Activated naive CD8-positive, alpha-beta T cell treated with anti-CD3 and anti-CD28 coated beads, Interleukin-2, amount 50 U/mL, for 24 hours (primary cell): Measurements from ENCODE around the gene TEX44.

Experiments
- ATAC-seq: fragments of 150-1000 bp; cut with Tn5 transposase; one replicate; pipeline ENCODE4 v1.10.0; 2021
- DNase-seq: peaks from one replicate; pipeline ENCODE4 v3.0.0; 2021
- H3K27ac Mint-ChIP-seq: one replicate; pipeline ENCODE4 v1.8.0; 2021; ENCODE audit warnings: mild to moderate bottlenecking, mixed read lengths
- H3K27me3 Mint-ChIP-seq: one replicate; pipeline ENCODE4 v1.8.0; 2021; ENCODE audit warnings: mixed read lengths
- H3K36me3 Mint-ChIP-seq: one replicate; pipeline ENCODE4 v1.8.0; 2021; ENCODE audit warnings: low read depth, mixed read lengths
- H3K4me1 Mint-ChIP-seq: one replicate; pipeline ENCODE4 v1.8.0; 2021; ENCODE audit warnings: mixed read lengths
- H3K4me3 Mint-ChIP-seq: one replicate; pipeline ENCODE4 v1.8.0; 2021; ENCODE audit warnings: mild to moderate bottlenecking, moderate library complexity, mixed read lengths
- H3K9me3 Mint-ChIP-seq: one replicate; pipeline ENCODE4 v1.8.0; 2021; ENCODE audit warnings: mixed read lengths

The TEX44 gene

GRCh38 chr2:231626449-231626848 is 33.8 kb downstream of the TEX44 start:
- Mint-ChIP-seq H3K36me3 (no peaks in the 10 kb centered on the region), H3K4me1 (peaks cover 16% of the 10 kb centered on the region)

GRCh38 chr2:231627384-231628120 is 34.9 kb downstream of the TEX44 start:
- H3K36me3 Mint-ChIP-seq: no peaks in the 10 kb centered on the region
- H3K4me1 Mint-ChIP-seq: peaks cover 9% of the 10 kb centered on the region
- H3K4me3 Mint-ChIP-seq: no peak overlapping the region
- peaks cover 2% of the 10 kb centered on the region for H3K27me3 Mint-ChIP-seq
- no peaks in the 10 kb centered on the region for H3K9me3 Mint-ChIP-seq
- no peak for ATAC-seq
- peak overlapping the region; percentile 56 for H3K27ac Mint-ChIP-seq
- DNase-seq: no peak

More at GRCh38 chr2:231626449-231626848, 33.8 kb downstream of the TEX44 start:
- no peak for DNase-seq
- H3K9me3 Mint-ChIP-seq: no peaks in the 10 kb centered on the region
- H3K27me3 Mint-ChIP-seq: peaks cover 2% of the 10 kb centered on the region
- no peak for ATAC-seq
- H3K4me3 Mint-ChIP-seq: no peak overlapping the region
- no peak overlapping the region for H3K27ac Mint-ChIP-seq

GRCh38 chr2:231632559-231633142 is 40.0 kb downstream of the TEX44 start:
- DNase-seq (no peak), ATAC-seq (no peak)
- Mint-ChIP-seq H3K27ac (no peak overlapping the region), H3K27me3 (no peaks in the 10 kb centered on the region), H3K36me3 (no peaks in the 10 kb centered on the region), H3K4me1 (peaks cover 4% of the 10 kb centered on the region), H3K4me3 (no peak overlapping the region), H3K9me3 (no peaks in the 10 kb centered on the region)

- Mint-ChIP-seq H3K27ac (no peak overlapping the region), H3K36me3 (no peaks in the 10 kb centered on the region), H3K4me1 (no peaks in the 10 kb centered on the region), H3K27me3 (no peaks in the 10 kb centered on the region), H3K9me3 (no peaks in the 10 kb centered on the region), H3K4me3 (no peak overlapping the region)
- ATAC-seq (no peak), DNase-seq (no peak)
Observed at GRCh38 chr2:231633241-231633976, 40.7 kb downstream of the TEX44 start.

GRCh38 chr2:231634412-231634811 is 41.7 kb downstream of the TEX44 start:
- Mint-ChIP-seq H3K4me1 (no peaks in the 10 kb centered on the region), H3K9me3 (no peaks in the 10 kb centered on the region), H3K27me3 (no peaks in the 10 kb centered on the region), H3K27ac (no peak overlapping the region), H3K36me3 (no peaks in the 10 kb centered on the region), H3K4me3 (no peak overlapping the region)
- peak; percentile 31 for ATAC-seq
- no peak for DNase-seq

GRCh38 chr2:231634951-231635875 is 42.5 kb downstream of the TEX44 start:
- Mint-ChIP-seq H3K4me3 (no peak overlapping the region), H3K27me3 (no peaks in the 10 kb centered on the region), H3K4me1 (no peaks in the 10 kb centered on the region), H3K9me3 (no peaks in the 10 kb centered on the region), H3K36me3 (no peaks in the 10 kb centered on the region), H3K27ac (no peak overlapping the region)
- ATAC-seq (no peak), DNase-seq (no peak)

- no peak overlapping the region for H3K27ac Mint-ChIP-seq
Observed at GRCh38 chr2:231640241-231640640, 47.6 kb downstream of the TEX44 start.

GRCh38 chr2:231640641-231641111 is 48.0 kb downstream of the TEX44 start:
- DNase-seq: no peak
- no peak for ATAC-seq
- Mint-ChIP-seq H3K9me3 (no peaks in the 10 kb centered on the region), H3K4me1 (peaks cover 26% of the 10 kb centered on the region), H3K27ac (no peak overlapping the region), H3K36me3 (no peaks in the 10 kb centered on the region), H3K27me3 (no peaks in the 10 kb centered on the region), H3K4me3 (no peak overlapping the region)

More at GRCh38 chr2:231640241-231640640, 47.6 kb downstream of the TEX44 start:
- Mint-ChIP-seq H3K36me3 (no peaks in the 10 kb centered on the region), H3K27me3 (no peaks in the 10 kb centered on the region), H3K4me1 (peaks cover 26% of the 10 kb centered on the region), H3K9me3 (no peaks in the 10 kb centered on the region), H3K4me3 (no peak overlapping the region)
- no peak for DNase-seq
- no peak for ATAC-seq

GRCh38 chr2:231642631-231643494 is 50.2 kb downstream of the TEX44 start:
- ATAC-seq (peak; percentile 97), DNase-seq (peak; percentile 75)
- Mint-ChIP-seq H3K4me3 (peak overlapping the region; percentile 57), H3K27ac (peak overlapping the region; percentile 95), H3K4me1 (peaks cover 26% of the 10 kb centered on the region), H3K36me3 (no peaks in the 10 kb centered on the region), H3K9me3 (no peaks in the 10 kb centered on the region), H3K27me3 (no peaks in the 10 kb centered on the region)

- ATAC-seq (no peak), DNase-seq (no peak)
- Mint-ChIP-seq H3K9me3 (no peaks in the 10 kb centered on the region), H3K4me1 (peaks cover 26% of the 10 kb centered on the region), H3K27me3 (no peaks in the 10 kb centered on the region), H3K27ac (peak overlapping the region; percentile 95), H3K4me3 (no peak overlapping the region), H3K36me3 (no peaks in the 10 kb centered on the region)
Observed at GRCh38 chr2:231643495-231643888, 50.8 kb downstream of the TEX44 start.
